ENCODE measurements around the gene NXT1.

- TF ChIP-seq CTCF (conservative IDR thresholded peaks at IDR 0.05): no peak; the same call in 1 of the 2 replicates
- no peak for TF ChIP-seq ZFX (IDR thresholded peaks at IDR 0.05)
Observed at GRCh38 chr20:23399568-23400241, 49.1 kb downstream of the NXT1 start.

Measured in C4-2B (cell line).